H1 (cell line): Measurements from ENCODE around the gene PARD6B. TPM values are rescaled to one million over a fixed set of nuclear protein-coding genes. Genes with fewer than 3 reads are reported as not detected.

ENCODE experiments used
- CTCF ChIA-PET: fragments of 300-600 bp; sonication (Branson Sonifier 250); formaldehyde crosslinking; loops from one replicate; lab custom pipeline; 2021; ENCODE audit not compliant: partially characterized antibody; lab: Charles Lee
- POLR2A ChIA-PET: fragments of 300-600 bp; sonication (Branson Sonifier 250); formaldehyde crosslinking; loops from one replicate; lab custom pipeline; 2021; ENCODE audit warnings: inconsistent platforms; ENCODE audit not compliant: partially characterized antibody; lab: Charles Lee
- DNase-seq, 2 experiments: peaks; one replicate each; pipeline versions ENCODE4 v3.0.0 to v3.0.0-alpha.2; 2010 to 2022; ENCODE audit warnings: low spot score in 2 of 2, low read depth in 1 of 2, mixed read lengths in 1 of 2
- FAIRE-seq: peaks from 2 replicates; lab custom pipeline; 2011; peaks lifted over from hg19 to GRCh38; lab: Jason Lieb, UNC
- H2AFZ ChIP-seq: 2 replicates; pipeline ENCODE4 v1.8.1; 2012; ENCODE audit warnings: low read length, inconsistent platforms
- H2AK5ac ChIP-seq: 2 replicates; pipeline ENCODE4 v1.6.1; 2013; ENCODE audit warnings: low read depth, low read length
- H2BK120ac ChIP-seq: replicated peaks from 2 replicates; pipeline ENCODE3; 2013; ENCODE audit warnings: low read depth, low read length, inconsistent platforms
- H2BK12ac ChIP-seq: 2 replicates; pipeline ENCODE4 v1.6.1; 2013; ENCODE audit warnings: low read depth, low read length
- H2BK15ac ChIP-seq: 2 replicates; pipeline ENCODE4 v1.6.1; 2013; ENCODE audit warnings: low read length
- H2BK20ac ChIP-seq: 2 replicates; pipeline ENCODE4 v1.6.1; 2013; ENCODE audit warnings: low read length
- H2BK5ac ChIP-seq: 2 replicates; pipeline ENCODE4 v1.6.1; 2013; ENCODE audit warnings: low read depth, low read length
- H3K14ac ChIP-seq: 2 replicates; pipeline ENCODE4 v1.6.1; 2013; ENCODE audit warnings: inconsistent platforms; ENCODE audit not compliant: insufficient read length
- H3K18ac ChIP-seq: 2 replicates; pipeline ENCODE4 v1.6.1; 2013; ENCODE audit warnings: low read length; ENCODE audit errors: extremely low read depth
- H3K23ac ChIP-seq: 2 replicates; pipeline ENCODE4 v1.6.1; 2013; ENCODE audit warnings: inconsistent platforms; ENCODE audit not compliant: insufficient read length
- H3K23me2 ChIP-seq: 2 replicates; pipeline ENCODE4 v1.6.1; 2013; ENCODE audit warnings: low read depth, low read length
- H3K27ac ChIP-seq: 2 replicates; pipeline ENCODE4 v1.6.1; 2011; ENCODE audit warnings: low read depth, low read length, inconsistent platforms
- H3K27me3 ChIP-seq, 4 experiments: replicated peaks in 1 of 4; 1 replicate in 1 of 4; 2 replicates in 3 of 4; pipeline versions ENCODE4 v1.6.1 to v1.8.1; 2011 to 2013; ENCODE audit warnings: low read length in 3 of 4, mild to moderate bottlenecking in 3 of 4, inconsistent platforms in 2 of 4, mixed read lengths in 2 of 4, moderate library complexity in 1 of 4; ENCODE audit not compliant: control insufficient read depth in 3 of 4, insufficient read depth in 3 of 4; ENCODE audit errors: extremely low read depth in 1 of 4
- H3K36me3 ChIP-seq, 4 experiments: 2 replicates each; pipeline versions ENCODE4 v1.6.1 to v1.8.1; 2011 to 2013; ENCODE audit warnings: mild to moderate bottlenecking in 4 of 4, low read length in 3 of 4, moderate library complexity in 2 of 4, control low read depth in 1 of 4, inconsistent platforms in 1 of 4; ENCODE audit not compliant: insufficient read depth in 4 of 4, control insufficient read depth in 2 of 4
- H3K4ac ChIP-seq: replicated peaks from 2 replicates; pipeline ENCODE3; 2013; ENCODE audit warnings: low read length, low read depth, mixed read lengths, inconsistent platforms; ENCODE audit not compliant: insufficient read length
- H3K4me1 ChIP-seq, 4 experiments: replicated peaks in 1 of 4; 1 replicate in 1 of 4; 2 replicates in 3 of 4; pipeline versions ENCODE4 v1.6.1 to v1.8.1; 2011 to 2013; ENCODE audit warnings: low read length in 3 of 4, inconsistent platforms in 2 of 4, mixed read lengths in 1 of 4; ENCODE audit not compliant: insufficient read depth in 4 of 4, control insufficient read depth in 3 of 4
- H3K4me2 ChIP-seq, 2 experiments: 2 replicates each; pipeline versions ENCODE4 v1.6.1 to v1.8.1; 2011 to 2013; ENCODE audit warnings: low read depth in 2 of 2, low read length in 2 of 2, control low read depth in 1 of 2, inconsistent platforms in 1 of 2, mild to moderate bottlenecking in 1 of 2; ENCODE audit not compliant: insufficient read depth in 1 of 2
- H3K4me3 ChIP-seq, 4 experiments: fragments of 200-600, 300-600 bp in 1 of 4; sonication (generic), shearing (Covaris generic), sonication (Bioruptor Twin) in 1 of 4; 2 replicates each; pipeline versions ENCODE4 v1.5.1 to v1.8.1; 2011 to 2016; ENCODE audit warnings: low read length in 4 of 4, low read depth in 3 of 4, control low read depth in 2 of 4, inconsistent platforms in 2 of 4, mild to moderate bottlenecking in 2 of 4, mixed read lengths in 1 of 4, moderate library complexity in 1 of 4; ENCODE audit not compliant: insufficient read depth in 2 of 4; ENCODE audit errors: extremely low read depth in 1 of 4
- H3K56ac ChIP-seq: replicated peaks from 2 replicates; pipeline ENCODE3; 2013; ENCODE audit warnings: low read depth, mild to moderate bottlenecking, mixed read lengths, low read length, inconsistent platforms; ENCODE audit not compliant: insufficient read length
- H3K79me1 ChIP-seq: 2 replicates; pipeline ENCODE4 v1.6.1; 2013; ENCODE audit warnings: low read depth, low read length, control low read depth
- H3K79me2 ChIP-seq, 2 experiments: 2 replicates each; pipeline versions ENCODE4 v1.6.1 to v1.8.1; 2012 to 2013; ENCODE audit warnings: low read length in 2 of 2, mild to moderate bottlenecking in 2 of 2, inconsistent platforms in 1 of 2; ENCODE audit not compliant: insufficient read depth in 2 of 2, control insufficient read depth in 1 of 2
- H3K9ac ChIP-seq, 4 experiments: replicated peaks in 1 of 4; 1 replicate in 1 of 4; 2 replicates in 3 of 4; pipeline versions ENCODE4 v1.6.1 to v1.8.1; 2011 to 2013; ENCODE audit warnings: low read depth in 3 of 4, low read length in 3 of 4, control low read depth in 2 of 4, mild to moderate bottlenecking in 2 of 4, moderate library complexity in 2 of 4, inconsistent platforms in 1 of 4; ENCODE audit errors: extremely low read depth in 1 of 4
- H3K9me3 ChIP-seq, 2 experiments: 2 replicates each; pipeline versions ENCODE4 v1.6.1 to v1.8.1; 2012 to 2013; ENCODE audit warnings: mild to moderate bottlenecking in 2 of 2, moderate library complexity in 2 of 2, control low read depth in 1 of 2, inconsistent platforms in 1 of 2, low read depth in 1 of 2, low read length in 1 of 2, mixed read lengths in 1 of 2; ENCODE audit not compliant: insufficient read depth in 2 of 2
- H4K20me1 ChIP-seq, 2 experiments: replicated peaks in 1 of 2; 2 replicates each; pipeline versions ENCODE3 to v1.8.1; 2011 to 2013; ENCODE audit warnings: inconsistent platforms in 2 of 2, low read length in 2 of 2, mild to moderate bottlenecking in 1 of 2; ENCODE audit not compliant: insufficient read depth in 2 of 2, control insufficient read depth in 1 of 2
- H4K5ac ChIP-seq: 2 replicates; pipeline ENCODE4 v1.6.1; 2013; ENCODE audit warnings: low read length, low read depth, mixed read lengths, inconsistent platforms; ENCODE audit not compliant: insufficient read length
- H4K8ac ChIP-seq: 2 replicates; pipeline ENCODE4 v1.8.0; 2013; ENCODE audit warnings: mild to moderate bottlenecking, moderate library complexity, low read length, inconsistent platforms; ENCODE audit not compliant: insufficient read depth; ENCODE audit errors: extremely low read depth
- H4K91ac ChIP-seq: replicated peaks from 2 replicates; pipeline ENCODE3; 2013; ENCODE audit warnings: low read length, mixed read lengths, inconsistent platforms; ENCODE audit not compliant: insufficient read length
- ATF3 ChIP-seq: IDR thresholded peaks from 2 replicates; pipeline ENCODE4 v1.6.1; 2011; ENCODE audit warnings: low read depth, mild to moderate bottlenecking, low read length; ENCODE audit not compliant: insufficient read depth
- E2F6 ChIP-seq: IDR thresholded peaks from 2 replicates; pipeline ENCODE4 v1.6.1; 2012; ENCODE audit warnings: inconsistent platforms
- EP300 ChIP-seq, 2 experiments: IDR thresholded peaks; 1 replicate in 1 of 2; 2 replicates in 1 of 2; pipeline ENCODE4 v1.6.1; 2011 to 2012; ENCODE audit warnings: low read depth in 2 of 2, low read length in 2 of 2, mild to moderate bottlenecking in 2 of 2, borderline replicate concordance in 1 of 2, inconsistent platforms in 1 of 2, moderate library complexity in 1 of 2
- EZH2 ChIP-seq: fragments of 200-600 bp; sonication (generic); IDR thresholded peaks from 2 replicates; pipeline ENCODE4 v1.7.1; 2012; ENCODE audit warnings: low read depth, mild to moderate bottlenecking, moderate library complexity, low read length, inconsistent platforms; ENCODE audit not compliant: severe bottlenecking
- GABPA ChIP-seq: IDR thresholded peaks from 2 replicates; pipeline ENCODE4 v1.6.1; 2011; ENCODE audit warnings: mild to moderate bottlenecking, low read length, moderate library complexity, borderline replicate concordance; ENCODE audit not compliant: insufficient read depth
- HDAC6 ChIP-seq: IDR thresholded peaks from one replicate; pipeline ENCODE4 v1.7.1; 2012; ENCODE audit warnings: low read depth, mild to moderate bottlenecking, inconsistent platforms, low read length, moderate library complexity
- MAX ChIP-seq: IDR thresholded peaks from 2 replicates; pipeline ENCODE4 v1.6.1; 2012; ENCODE audit warnings: inconsistent platforms
- PHF8 ChIP-seq: fragments of 200-600 bp; sonication (generic); conservative IDR thresholded peaks from 2 replicates; pipeline ENCODE4 v1.7.1; 2012; ENCODE audit warnings: low read depth, mild to moderate bottlenecking, inconsistent platforms, low read length, moderate library complexity
- SIX5 ChIP-seq: IDR thresholded peaks from 2 replicates; pipeline ENCODE4 v1.6.1; 2011; ENCODE audit warnings: mild to moderate bottlenecking, low read depth, low read length
- YY1 ChIP-seq: IDR thresholded peaks from 2 replicates; pipeline ENCODE4 v1.6.1; 2011; ENCODE audit warnings: low read depth, mild to moderate bottlenecking, low read length
- WGBS, 2 experiments: shearing (Covaris generic) in 1 of 2; methylation state at CpG; one replicate each; pipeline versions ENCODE4 v1.1.6 to v1.1.7; 2013 to 2015; ENCODE audit warnings: low lambda C conversion rate in 2 of 2, mixed read lengths in 2 of 2, inconsistent platforms in 1 of 2, low coverage in 1 of 2, missing lambda C conversion rate in 1 of 2; ENCODE audit not compliant: insufficient replicate concordance in 2 of 2, insufficient coverage in 1 of 2, insufficient read length in 1 of 2; ENCODE audit errors: extremely low coverage in 1 of 2, missing lambda C conversion rate in 1 of 2; 5-methylcytosine and 5-hydroxymethylcytosine counted together
- polyA plus RNA-seq, 7 experiments: library from polyadenylated mRNA; depleted of rRNA in 3 of 7; stranded (reverse) in 5 of 7; unstranded in 2 of 7; fragments of >200 nt in 5 of 7; fragments of 200-250 nt in 2 of 7; gene quantifications; 1 replicate in 5 of 7; 2 replicates in 1 of 7; 4 replicates in 1 of 7; pipeline versions ENCODE4 v1.2.1 to v1.2.3, GENCODE V29; 2011 to 2013; ENCODE audit warnings: missing spikeins in 2 of 7, mixed read lengths in 2 of 7
- total RNA-seq: library from RNA; stranded (reverse); fragmentation: NEBNext Ultra II Directional; extraction: Animal tissue kit (Norgen Biotek cat#: 25700); gene quantifications from 2 replicates; pipeline ENCODE4 v1.2.1, GENCODE V29; 2021

PARD6B gene
- total and polyA plus RNA-seq, 2 of the 8 experiments (the other 6 are each of a cell fraction or from before 2014, with no cell fraction given) = 5.2 to 34.1 TPM

- CTCF ChIA-PET = interaction anchor here (0.5 to 2.9 kb wide), 11 partner anchors 9 to 269 kb away, joined by 3 to 15 read pairs (median 3); no protein-coding TSS in a partner anchor
- no peak for TF ChIP-seq EZH2
- no peak for TF ChIP-seq SIX5
- no peak for TF ChIP-seq HDAC6
- no peak for TF ChIP-seq ATF3
- TF ChIP-seq GABPA = no peak
- TF ChIP-seq PHF8 = no peak
- no peak for TF ChIP-seq MAX
- no peak for TF ChIP-seq YY1
- no peak for TF ChIP-seq E2F6
- no peak for TF ChIP-seq EP300 (IDR thresholded peaks at IDR 0.05; ENCODE audit: borderline replicate concordance in 1 of 2, low read depth in 2 of 2, low read length in 2 of 2)
Observed at GRCh38 chr20:50727792-50728485, 3.4 kb upstream of the PARD6B start.

More at GRCh38 chr20:50727792-50728485, 3.4 kb upstream of the PARD6B start:
- Histone ChIP-seq H3K79me1 (no peaks in the 10 kb centered on the region), H3K4ac (no peak overlapping the region), H2BK5ac (no peak overlapping the region), H3K4me1 (peaks cover 2 to 12% (median 10%) of the 10 kb centered on the region in 4 experiments; a peak in 5 of 7 replicates), H3K23me2 (peaks cover 7% of the 10 kb centered on the region), H2BK20ac (no peak overlapping the region; the same call in 1 of the 2 replicates), H4K91ac (no peak overlapping the region), H3K9me3 (no peaks in the 10 kb centered on the region), H2AK5ac (no peak overlapping the region), H4K5ac (no peak overlapping the region), H3K27ac (no peak overlapping the region), H3K27me3 (no peaks in the 10 kb centered on the region), H4K8ac (no peak overlapping the region), H3K4me2 (no peak overlapping the region), H3K4me3 (no peak overlapping the region), H3K56ac (no peak overlapping the region), H3K9ac (no peak overlapping the region), H2BK15ac (0 out of 2 replicates have a peak overlapping the region, but pooled peaks have one; percentile 6), H3K36me3 (no peaks in the 10 kb centered on the region), H4K20me1 (no peaks in the 10 kb centered on the region), H3K79me2 (peaks cover 2 to 11% of the 10 kb centered on the region in 2 experiments; a peak in 3 of 4 replicates), H2BK120ac (no peak overlapping the region), H2AFZ (no peak overlapping the region), H3K14ac (no peak overlapping the region), H2BK12ac (no peak overlapping the region), H3K18ac (no peak overlapping the region), H3K23ac (no peak overlapping the region)
- POLR2A ChIA-PET = interaction anchor here (0.6 to 1.2 kb wide), 3 partner anchors 10 to 83 kb away, joined by 3 read pairs; no protein-coding TSS in a partner anchor
- no peak for FAIRE-seq
- no peak for DNase-seq
- 88% methylated on average over 8 of the region's 8 CpGs; no CpG with 5 or more reads in 1 of the 2 experiments for WGBS, 2 experiments
